HT1080 (cell line): Measurements from ENCODE around the gene GNA14. TPM values are rescaled to one million over a fixed set of nuclear protein-coding genes. Genes with fewer than 3 reads are reported as not detected.
"Not testable (repeated sequence)": the region's sequence is repeated elsewhere in the genome, so short reads cannot be mapped to it uniquely, and the experiment has no call there.

Source experiments
- DNase-seq: peaks from one replicate; pipeline ENCODE4 v3.0.0-alpha.2; 2015; ENCODE audit warnings: low read depth
- total RNA-seq: library from RNA; depleted of rRNA; stranded (reverse); fragments of >200 nt; shearing (Covaris generic); gene quantifications from 2 replicates; pipeline ENCODE4 v1.2.3, GENCODE V29; 2014

The GNA14 gene
- total RNA-seq, 1 experiment from 2014 or later = not detected

DNA sequence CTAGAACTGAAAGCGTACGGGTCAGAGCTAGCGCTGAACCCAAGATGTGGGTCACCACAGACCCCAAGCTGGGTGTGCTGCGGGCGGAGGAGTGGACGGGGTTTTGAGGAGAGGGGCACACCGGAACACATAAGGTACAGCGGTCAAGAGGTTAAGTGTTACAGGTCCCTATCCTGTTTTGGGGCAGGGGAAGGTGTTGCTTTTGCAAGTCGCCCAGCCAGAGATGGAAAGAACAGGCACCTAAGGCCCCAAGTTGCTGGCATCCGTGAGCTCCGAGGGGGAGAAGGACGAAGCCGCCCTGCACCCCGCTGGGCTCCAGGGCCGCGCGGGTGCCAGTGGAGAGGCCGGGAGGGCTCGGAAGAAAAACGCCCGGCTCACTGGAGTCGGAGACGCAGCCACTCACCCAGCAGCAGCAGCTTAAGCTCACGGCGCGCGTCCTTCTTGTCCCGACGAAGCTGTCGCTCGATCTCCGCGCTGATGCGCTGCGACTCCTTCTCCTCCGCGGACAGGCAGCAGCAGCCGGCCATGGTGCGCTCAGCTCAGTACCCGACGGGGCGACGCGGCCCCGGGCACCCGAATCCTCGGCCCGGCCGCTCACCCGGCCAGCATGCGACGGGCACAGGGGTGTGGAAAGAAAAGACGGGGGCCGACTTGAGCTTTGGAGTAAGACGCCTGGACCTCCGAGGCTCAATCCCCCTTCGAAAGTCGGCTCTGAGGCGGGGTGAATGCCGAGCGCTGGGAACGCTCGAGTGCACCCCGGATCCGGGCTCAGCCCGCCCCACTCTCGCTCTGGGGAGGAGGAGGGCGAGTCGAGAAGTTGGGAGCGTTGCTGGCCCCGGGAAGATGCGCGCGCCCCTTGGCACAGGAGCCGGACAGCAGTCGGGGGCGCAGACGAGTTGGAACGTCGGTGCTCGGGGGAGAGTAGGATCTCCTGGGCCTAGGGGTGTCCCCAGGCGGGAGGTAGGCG lies 572 bp downstream of the GNA14 start:
- no peak for DNase-seq

DNA sequence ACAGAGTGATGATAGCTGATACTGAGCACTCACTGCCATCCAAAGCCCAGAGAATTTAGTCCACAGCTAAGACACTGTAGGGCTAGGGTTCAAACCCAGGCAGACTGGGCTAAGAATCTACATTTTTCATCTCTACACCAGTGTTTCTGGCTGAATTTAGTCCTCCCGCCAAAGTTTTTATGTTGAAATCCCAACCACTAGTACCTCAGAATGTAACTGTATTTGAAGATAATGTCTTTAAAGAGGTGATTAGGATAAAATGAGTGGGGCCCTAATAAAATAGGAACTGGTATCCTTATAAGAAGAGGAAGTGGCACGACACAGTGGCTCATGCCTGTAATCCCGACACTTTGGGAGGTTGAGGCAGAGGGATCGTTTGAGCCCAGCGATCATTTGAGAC lies 4.3 kb downstream of the GNA14 start:
- DNase-seq = no peak

DNA sequence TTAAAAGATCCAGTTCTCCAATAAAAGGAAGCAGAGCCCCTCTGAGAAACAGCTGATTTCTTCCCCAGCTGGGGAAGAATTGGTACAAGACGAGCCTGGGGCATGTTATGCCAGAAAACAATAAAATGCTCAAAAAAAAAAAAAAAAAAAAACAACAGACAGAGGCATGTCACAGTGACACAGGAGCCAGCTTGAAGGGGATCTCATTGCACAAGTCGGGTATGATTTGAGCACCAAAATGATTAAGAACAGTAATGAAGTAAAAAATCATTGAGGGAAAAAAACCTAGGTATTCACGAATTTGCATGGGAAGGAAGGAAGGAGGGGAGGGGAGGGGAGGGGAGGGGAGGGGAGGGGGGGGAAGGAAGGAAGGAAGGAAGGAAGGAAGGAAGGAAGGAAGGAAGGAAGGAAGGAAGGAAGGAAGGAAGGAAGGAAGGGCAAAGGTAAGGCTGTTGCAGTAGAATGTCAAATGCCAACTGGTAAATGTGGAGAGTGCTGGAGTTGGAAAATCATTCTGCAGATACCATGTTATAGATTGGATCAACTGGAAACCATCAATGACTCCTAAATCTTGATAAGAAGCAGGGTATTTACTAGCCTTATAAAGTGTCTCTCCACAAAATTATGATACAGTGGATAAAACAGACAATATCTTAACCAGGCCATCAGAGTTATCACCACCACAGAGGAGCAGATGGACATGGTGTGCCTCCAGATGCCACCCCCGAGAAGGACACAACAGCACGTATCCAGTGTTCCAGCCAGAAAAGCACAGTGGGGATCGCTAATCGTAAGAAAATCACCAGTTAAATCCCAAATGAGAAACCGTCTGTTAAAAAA lies 7.2 kb downstream of the GNA14 start:
- no peak for DNase-seq

DNA sequence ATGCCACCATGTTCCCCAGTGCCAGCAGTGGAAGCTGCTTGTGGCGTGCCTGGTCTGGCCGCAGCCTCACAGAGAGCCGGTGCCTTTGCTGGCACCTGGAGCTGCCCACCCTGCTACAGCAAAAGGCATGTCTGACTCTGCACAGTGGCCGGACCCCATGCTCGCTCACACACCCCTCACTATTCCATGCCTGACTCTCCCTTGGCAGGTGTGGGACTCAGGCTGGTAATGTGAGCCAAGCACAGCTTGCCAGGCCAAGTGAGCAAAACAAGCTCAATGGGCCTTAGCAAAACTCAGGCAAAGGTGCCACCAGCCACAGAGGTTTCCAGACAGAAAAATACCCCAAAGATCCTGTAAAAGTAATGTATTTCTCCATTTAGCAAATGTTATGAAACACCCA lies 15.5 kb downstream of the GNA14 start:
- DNase-seq = no peak

DNA sequence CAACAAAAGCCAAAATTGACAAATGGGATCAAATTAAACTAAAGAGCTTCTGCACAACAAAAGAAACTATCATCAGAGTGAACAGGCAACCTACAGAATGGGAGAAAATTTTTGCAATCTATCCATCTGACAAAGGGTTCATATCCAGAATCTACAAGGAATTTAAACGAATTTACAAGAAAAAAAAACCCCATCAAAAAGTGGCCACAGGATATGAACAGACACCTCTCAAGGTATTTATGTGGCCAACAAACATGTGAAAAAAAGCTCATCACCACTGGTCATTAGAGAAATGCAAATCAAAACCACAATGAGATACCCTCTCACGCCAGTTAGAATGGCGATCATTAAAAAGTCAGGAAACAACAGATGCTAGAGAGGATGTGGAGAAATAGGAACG lies 19.3 kb downstream of the GNA14 start:
- DNase-seq = not testable (repeated sequence)

DNA sequence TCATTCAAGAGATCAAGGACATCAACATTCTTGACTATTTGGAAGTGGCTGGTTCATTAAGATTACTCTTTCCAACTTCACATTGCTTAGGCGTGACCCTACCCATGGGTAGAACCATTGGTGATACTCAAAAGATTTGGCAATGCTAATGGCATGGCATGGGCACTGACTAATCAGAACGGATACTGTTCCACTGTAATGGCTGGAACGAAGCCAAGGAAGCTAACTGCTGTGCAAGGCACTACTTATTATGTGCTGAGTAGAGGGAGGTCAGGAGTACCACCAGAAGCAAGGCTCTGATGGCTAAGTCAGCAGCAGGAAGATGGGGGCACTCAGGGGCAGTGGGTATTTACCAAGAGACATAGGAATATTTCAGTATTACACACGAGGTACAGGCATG lies 31.9 kb downstream of the GNA14 start:
- DNase-seq = peak; percentile 22

DNA sequence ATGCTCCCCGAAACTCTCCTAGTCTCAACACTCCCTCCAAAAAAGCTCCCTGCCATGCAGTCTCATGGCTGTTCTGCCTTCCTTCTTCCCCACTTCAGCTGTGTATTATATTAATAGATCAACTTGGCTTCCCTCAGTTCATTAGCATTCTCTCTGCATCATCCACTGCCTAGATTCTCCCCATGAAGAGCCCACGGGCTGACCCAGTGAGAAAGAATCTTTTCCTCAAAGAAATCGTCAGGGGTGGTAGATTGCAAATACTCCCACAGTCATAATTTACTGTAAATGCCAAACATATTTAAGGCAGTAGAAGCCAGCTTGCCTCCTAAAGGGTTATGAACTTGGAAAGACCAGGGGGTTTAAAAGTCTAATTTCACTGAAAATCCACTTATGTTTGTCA lies 33.5 kb downstream of the GNA14 start:
- DNase-seq = no peak

DNA sequence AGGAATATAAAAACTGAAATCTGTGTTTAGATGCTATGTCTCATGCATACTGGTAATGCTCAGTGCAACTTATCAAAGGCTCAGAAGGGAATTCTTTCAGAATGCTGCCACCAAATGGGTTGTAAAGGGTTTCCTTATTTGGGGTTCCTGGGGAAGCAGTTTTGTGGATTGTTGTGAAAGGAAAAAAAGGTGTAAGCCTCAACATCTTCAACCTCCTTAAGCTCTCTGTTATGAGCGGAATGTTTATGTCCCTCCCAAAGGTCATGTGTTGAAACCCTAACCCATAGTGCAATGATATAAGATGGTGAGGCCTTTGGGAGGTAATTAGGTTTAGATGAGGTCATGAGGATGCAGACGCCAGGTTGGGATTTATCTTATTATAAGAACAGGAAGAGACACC lies 41.6 kb downstream of the GNA14 start:
- no peak for DNase-seq

DNA sequence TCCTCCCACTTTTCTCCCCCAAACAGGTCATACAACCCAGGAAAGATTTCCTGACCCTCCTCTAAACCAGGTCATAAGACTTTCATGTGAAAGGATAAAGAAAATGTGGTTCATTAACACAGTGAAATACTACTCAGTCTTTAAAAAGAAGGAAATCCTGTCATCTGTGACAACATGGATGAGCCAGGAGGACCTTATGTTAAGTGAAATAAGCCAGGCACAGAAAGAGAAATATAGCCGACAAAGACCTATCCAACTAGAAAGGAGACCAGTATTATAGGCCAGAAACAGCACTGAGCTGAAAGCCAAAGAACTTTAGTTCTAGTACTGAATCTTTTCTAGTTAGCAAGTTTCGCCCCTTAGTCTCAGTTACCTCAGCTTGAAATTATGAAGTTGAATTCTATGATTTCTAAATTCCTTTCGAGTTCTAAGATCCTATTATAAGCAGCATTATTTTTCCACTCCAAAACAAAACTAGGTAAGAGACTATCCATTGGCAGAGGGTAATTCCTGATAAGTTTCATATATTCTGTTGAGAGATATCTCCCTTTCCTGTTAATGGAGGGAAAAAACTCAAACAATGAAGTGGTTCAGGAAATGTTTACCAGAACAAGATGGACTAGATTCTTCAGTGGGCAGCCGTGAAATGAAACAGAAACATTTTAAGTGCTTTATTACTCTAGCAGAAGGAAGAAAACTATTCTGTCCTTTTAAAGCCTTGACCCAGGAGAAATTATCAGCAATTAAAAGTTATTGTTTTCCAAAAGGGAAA lies 42.5 kb downstream of the GNA14 start:
- no peak for DNase-seq

DNA sequence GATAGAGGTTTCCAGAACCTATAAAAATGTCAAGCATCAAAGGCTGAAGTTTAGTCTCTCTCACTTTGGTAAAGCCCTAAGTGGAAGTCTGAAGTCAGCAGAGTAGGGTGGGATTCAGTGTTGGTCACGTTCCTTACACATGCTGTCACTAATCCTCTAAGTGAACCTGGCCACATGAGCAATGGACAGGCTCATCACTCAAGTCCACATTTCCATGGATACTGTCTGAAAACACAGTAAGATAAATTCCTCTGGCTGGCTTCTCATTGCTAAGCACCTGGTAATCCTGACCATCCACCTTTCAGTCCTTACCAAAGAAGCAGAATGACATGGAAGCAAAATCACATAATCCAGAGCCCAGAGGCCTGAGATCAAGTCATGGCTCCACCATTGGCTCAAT lies 43.8 kb downstream of the GNA14 start:
- DNase-seq = peak; percentile 13

DNA sequence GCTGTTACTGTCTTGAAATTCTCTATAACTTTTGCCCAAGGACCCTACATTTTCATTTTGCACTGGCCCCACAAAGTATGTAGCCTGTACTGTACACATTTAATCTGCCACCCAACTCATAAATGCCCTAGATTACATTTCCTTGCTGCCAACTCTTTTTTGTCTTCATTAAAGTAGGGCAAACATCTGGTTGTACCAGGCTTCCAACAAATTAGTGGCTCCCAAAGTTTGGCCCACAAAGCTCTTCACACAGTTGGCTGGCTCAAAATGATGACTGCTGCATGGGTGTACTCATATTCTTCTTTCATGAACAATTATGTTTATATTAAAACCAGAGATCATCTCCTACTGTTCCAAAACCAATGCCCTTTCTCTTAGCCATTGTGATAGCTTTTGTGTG lies 45.3 kb downstream of the GNA14 start:
- no peak for DNase-seq

DNA sequence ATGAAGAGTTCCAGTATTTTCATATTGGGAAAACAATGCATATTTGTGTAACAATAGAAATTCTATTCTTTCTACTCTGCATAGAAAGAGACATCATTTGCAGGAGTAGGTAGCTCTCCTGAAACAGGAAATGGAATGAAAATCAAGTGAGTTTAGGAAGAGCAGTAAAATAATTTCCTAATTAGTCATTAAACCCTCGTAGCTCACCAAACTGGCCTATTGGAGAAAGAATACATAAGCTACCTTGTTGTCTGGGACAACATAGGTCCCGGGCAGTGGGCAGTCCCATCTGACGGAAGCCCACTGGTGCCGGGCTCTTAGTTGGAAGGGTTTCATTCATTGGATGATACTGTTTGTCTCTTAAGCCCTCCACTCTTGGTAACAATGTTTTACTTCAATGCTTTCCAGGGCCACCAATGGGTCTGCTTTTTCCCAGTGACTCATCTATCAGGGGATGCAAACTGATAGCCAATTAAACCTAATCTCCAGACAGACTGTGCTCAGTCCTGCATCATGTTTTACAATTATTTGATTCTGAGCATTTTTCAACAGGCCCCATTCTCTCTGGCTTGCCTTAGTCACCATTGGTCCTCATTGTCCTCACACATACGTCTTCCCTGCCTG lies 46.5 kb downstream of the GNA14 start:
- DNase-seq = no peak

DNA sequence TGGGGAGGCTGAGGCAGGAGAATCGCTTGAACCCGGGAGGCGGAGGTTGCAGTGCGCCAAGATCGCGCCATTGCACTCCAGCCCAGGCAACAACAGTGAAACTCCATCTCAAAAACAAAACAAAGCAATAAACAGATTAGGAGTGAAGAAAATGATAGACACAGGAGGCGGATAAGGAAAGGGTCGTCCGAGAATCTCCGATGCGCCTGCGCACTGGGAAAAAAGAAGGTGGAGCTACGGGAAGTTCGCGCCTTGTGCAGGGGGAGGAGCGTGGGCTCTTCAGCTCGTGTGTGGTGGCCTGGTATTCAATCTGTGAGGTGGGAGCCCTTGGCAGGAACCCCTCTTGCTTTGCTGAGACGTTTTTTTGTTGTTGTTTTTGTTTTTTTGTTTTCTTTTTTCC lies 47.3 kb downstream of the GNA14 start:
- no peak for DNase-seq

DNA sequence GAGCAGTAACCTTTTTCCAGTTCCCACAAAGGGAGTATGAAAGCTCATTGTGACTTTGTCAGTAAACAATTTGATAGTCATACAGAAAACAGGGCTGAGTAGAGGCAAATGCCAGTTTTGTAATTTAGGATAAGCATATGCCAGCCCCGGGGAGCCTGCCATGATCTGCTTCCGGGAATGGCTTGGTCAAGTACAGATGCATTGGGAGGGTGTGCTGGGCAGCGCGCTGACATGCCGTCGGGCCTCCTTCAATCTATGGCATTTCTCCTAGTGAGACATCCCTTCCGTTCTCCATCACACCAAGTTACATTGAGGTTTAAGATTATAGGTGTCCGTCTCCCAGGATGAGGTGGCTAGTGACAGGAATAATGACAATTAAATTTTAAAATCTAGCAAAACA lies 48.6 kb downstream of the GNA14 start:
- DNase-seq = no peak

DNA sequence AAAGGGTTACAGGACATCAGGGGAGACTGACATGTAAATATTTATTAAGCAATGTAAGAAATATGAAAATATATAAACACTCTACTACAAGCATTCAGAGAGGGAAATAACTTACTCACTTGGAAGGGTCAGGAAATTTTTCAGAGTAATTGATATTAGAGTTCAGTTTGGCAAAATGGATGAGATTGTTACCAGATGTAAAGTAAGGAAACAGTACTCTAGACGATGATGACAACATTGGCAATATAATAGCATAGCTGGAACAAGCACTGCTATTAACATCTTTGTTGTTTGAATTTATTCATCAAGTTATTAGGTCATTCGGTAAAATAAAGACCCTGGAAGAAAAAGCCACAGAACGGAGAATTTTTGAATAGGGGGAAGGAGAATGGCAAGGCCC lies 49.1 kb downstream of the GNA14 start:
- DNase-seq = no peak

DNA sequence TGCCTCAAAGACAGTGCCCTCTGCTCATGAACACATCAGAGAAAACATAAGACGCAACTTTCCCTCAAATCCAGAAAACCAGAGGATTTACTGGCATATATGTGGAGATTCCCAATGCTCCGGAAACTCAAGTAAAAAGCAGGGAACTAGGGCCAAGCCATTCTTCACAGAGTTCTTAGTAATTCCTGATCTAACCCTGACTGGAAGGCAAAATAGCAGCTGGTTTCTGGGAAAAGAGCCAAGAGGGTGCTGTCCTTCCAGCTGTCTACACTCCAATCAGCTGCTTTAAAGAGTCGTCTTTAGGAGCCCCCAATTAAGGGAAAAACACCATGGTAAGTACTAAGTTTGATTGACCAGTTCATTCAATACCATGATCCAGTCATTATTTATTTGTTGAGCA lies 49.6 kb downstream of the GNA14 start:
- DNase-seq = no peak

DNA sequence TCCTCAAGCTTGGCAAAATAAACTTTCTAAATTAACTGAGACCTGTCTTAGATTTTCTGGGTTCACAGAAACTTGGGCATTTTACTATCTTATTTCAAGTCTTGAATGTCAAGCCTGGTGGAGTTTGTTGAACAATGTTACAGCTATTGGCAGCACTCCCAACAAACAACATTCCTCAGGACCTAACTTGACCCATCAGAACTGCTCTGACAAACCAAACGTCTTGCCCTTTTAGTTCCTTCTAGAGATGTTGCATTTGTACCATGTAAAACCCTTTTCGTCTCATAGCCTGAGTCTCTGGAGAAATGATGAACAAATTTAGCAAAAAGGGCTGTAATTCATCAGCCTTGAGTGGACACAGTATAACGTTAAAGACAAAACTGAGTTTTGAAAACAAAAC lies 51.1 kb downstream of the GNA14 start:
- no peak for DNase-seq

DNA sequence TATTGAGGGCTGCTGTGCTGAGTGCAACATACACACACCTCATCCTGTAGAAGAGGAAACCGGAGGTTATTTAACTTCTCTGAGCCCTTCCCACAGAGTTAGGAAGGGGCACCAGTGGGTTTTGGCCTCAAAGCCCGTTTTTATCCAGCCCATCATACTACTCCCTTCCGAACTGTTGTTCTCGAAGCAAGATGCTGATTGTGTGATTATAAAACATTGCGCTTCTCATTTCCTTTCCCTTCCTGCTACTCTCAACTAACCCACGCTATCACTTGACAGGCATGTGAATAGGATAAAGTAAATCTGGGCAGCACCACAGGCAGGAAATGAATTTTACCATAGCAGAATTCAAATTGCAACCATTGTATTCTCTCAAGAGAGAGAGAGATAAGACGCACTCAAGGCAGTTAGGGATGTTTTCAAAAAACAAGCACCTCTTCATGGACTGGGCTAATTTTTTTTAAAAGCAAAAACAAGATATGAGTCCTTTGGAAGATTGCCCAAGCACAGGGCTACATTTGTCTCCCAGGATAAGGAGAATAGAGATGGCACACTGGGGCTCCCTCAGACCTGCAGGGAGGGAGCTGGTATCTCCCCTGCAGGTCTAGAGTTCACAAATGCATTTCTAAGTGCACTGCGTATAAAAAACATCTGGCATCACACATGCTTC lies 52.6 kb downstream of the GNA14 start:
- DNase-seq = no peak

DNA sequence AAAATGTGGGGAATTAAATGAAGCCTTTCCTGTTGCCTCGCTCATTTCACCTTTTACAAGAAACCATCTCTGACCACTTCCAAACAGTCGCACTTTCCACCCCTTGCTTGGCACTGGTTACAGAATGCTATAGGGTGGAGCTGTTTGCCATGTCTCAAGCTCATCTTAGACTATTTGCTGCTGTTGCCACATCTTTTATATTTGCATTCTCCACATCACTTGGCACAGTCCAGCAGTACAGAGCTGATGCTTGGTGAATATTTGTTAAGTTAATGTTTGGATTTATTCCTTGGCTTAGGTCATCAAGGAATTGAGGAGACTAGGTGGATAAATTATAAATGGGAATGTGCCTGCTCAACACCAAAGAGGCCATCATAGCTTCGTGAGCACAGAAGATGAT lies 53.2 kb downstream of the GNA14 start:
- no peak for DNase-seq

DNA sequence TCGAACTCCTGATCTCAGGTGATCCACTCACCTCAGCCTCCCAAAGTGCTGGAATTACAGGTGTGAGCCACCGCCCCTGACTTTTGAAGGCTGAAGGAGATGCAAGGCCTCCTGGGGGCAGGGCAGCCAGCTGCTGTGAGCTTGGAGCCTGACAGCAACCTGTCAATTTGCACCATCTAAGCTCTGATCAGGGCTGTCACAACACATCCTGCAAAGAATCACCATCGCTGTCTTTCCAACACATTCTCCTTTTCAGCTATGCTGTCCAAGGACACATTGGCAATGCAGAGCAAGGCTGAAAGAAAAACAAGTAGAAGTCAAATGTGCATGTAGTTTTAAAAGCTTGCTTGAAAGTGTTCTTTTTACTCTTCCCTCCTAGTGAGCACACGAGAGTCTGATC lies 54.6 kb downstream of the GNA14 start:
- no peak for DNase-seq

DNA sequence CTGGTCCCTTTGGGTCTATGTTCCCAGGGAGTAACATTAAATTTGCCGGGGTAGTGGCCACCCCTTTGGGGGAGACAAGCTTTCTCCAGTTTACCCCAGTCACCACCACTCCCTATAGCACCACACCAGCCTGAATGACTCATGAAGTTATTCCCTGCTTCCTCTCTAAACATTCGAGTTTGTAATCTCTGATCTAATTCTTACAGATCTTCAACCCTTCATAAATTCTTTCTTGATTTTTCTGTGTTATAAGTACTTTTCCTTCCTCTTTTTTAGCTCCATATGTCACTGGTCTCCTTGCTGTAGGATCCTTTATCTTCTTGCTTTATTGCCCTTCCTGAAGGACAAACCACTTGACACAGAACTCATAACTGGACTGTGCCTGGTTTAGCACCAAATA lies 55.6 kb downstream of the GNA14 start:
- DNase-seq = no peak
